ENCODE results near the gene POLD3.
"Not testable (repeated sequence)": the region's sequence is repeated elsewhere in the genome, so short reads cannot be mapped to it uniquely, and the experiment has no call there.

Gene POLD3

GRCh38 chr11:74583024-74583624, 9.3 kb upstream of the POLD3 start:
- no peak for DNase-seq (ENCODE audit: low read depth)

GRCh38 chr11:74590492-74590891, 1.9 kb upstream of the POLD3 start:
- not testable (repeated sequence) for DNase-seq (ENCODE audit: low read depth)

- no peak for DNase-seq (ENCODE audit: low read depth)
These were observed 330 bp upstream of the POLD3 start for GRCh38 chr11:74592063-74592440.

GRCh38 chr11:74593463-74593862, 1.1 kb downstream of the POLD3 start:
- DNase-seq (ENCODE audit: low read depth), result no peak

GRCh38 chr11:74602637-74603556, 10.5 kb downstream of the POLD3 start:
- DNase-seq (ENCODE audit: low read depth), result no peak

- DNase-seq (ENCODE audit: low read depth), result no peak
These were observed 11.5 kb downstream of the POLD3 start for GRCh38 chr11:74603845-74604244.

- no peak for DNase-seq (ENCODE audit: low read depth)
These were observed 11.9 kb downstream of the POLD3 start for GRCh38 chr11:74604311-74604710.

GRCh38 chr11:74605403-74605802, 13.0 kb downstream of the POLD3 start:
- no peak for DNase-seq (ENCODE audit: low read depth)

- DNase-seq (ENCODE audit: low read depth), result no peak
These were observed 16.0 kb downstream of the POLD3 start for GRCh38 chr11:74608431-74608830.

- no peak for DNase-seq (ENCODE audit: low read depth)
These were observed 19.0 kb downstream of the POLD3 start for GRCh38 chr11:74611369-74611861.

- no peak for DNase-seq (ENCODE audit: low read depth)
These were observed 20.5 kb downstream of the POLD3 start for GRCh38 chr11:74612877-74613276.

GRCh38 chr11:74615311-74615710, 22.9 kb downstream of the POLD3 start:
- DNase-seq (ENCODE audit: low read depth), result no peak

- no peak for DNase-seq (ENCODE audit: low read depth)
These were observed 23.6 kb downstream of the POLD3 start for GRCh38 chr11:74615988-74616387.

- DNase-seq (ENCODE audit: low read depth), result no peak
These were observed 28.1 kb downstream of the POLD3 start for GRCh38 chr11:74620531-74620930.

- no peak for DNase-seq (ENCODE audit: low read depth)
These were observed 33.7 kb downstream of the POLD3 start for GRCh38 chr11:74626130-74626529.

GRCh38 chr11:74626604-74627003, 34.2 kb downstream of the POLD3 start:
- DNase-seq (ENCODE audit: low read depth), result no peak

- DNase-seq (ENCODE audit: low read depth), result no peak
These were observed 35.0 kb downstream of the POLD3 start for GRCh38 chr11:74627381-74627780.

GRCh38 chr11:74630043-74630442, 37.7 kb downstream of the POLD3 start:
- no peak for DNase-seq (ENCODE audit: low read depth)

- DNase-seq (ENCODE audit: low read depth), result no peak
These were observed 41.3 kb downstream of the POLD3 start for GRCh38 chr11:74633406-74634393.

GRCh38 chr11:74634537-74634936, 42.2 kb downstream of the POLD3 start:
- DNase-seq (ENCODE audit: low read depth), result no peak

- DNase-seq (ENCODE audit: low read depth), result no peak
These were observed 44.3 kb downstream of the POLD3 start for GRCh38 chr11:74636630-74637184.

- no peak for DNase-seq (ENCODE audit: low read depth)
These were observed 45.3 kb downstream of the POLD3 start for GRCh38 chr11:74637700-74638099.
